Right lobe of liver (tissue), 6 donors: ENCODE results near the gene KCNQ1. TPM values are rescaled to one million over a fixed set of nuclear protein-coding genes. Genes with fewer than 3 reads are reported as not detected.

Experiments used
- ATAC-seq, 4 donors: fragments of 200-7000 bp; cut with Tn5 transposase; one replicate each; pipeline ENCODE4 v1.9.1; 2020; ENCODE audit warnings: mild to moderate bottlenecking in 4 of 4, moderate library complexity in 4 of 4
- DNase-seq, 3 donors: peaks; one replicate each; pipeline ENCODE4 v3.0.0-alpha.2; 2020
- H3K27ac ChIP-seq, 3 donors: fragments of 200-600 bp; one replicate each; pipeline ENCODE4 v1.8.0; 2022
- H3K27me3 ChIP-seq, 2 donors: fragments of 200-600 bp; one replicate each; pipeline ENCODE4 v1.8.0; 2022
- H3K36me3 ChIP-seq, 4 donors: fragments of 200-600 bp; sonication (generic) in 1 of 4; one replicate each; pipeline versions ENCODE4 v1.5.1 to v1.8.0; 2017 to 2022; ENCODE audit warnings: control low read depth in 1 of 4
- H3K4me1 ChIP-seq, 4 donors: fragments of 200-600 bp; sonication (generic) in 1 of 4; one replicate each; pipeline versions ENCODE4 v1.5.1 to v1.8.0; 2017 to 2022; ENCODE audit warnings: control low read depth in 1 of 4
- H3K4me3 ChIP-seq, 3 donors: fragments of 200-600 bp; one replicate each; pipeline ENCODE4 v1.8.0; 2022
- H3K9me3 ChIP-seq, 4 donors: fragments of 200-600 bp; sonication (generic) in 1 of 4; one replicate each; pipeline versions ENCODE4 v1.5.1 to v1.8.0; 2017 to 2022; ENCODE audit warnings: control low read depth in 1 of 4
- CTCF ChIP-seq, 4 donors: fragments of 200-600 bp in 3 of 4; fragments of 450-650 bp in 1 of 4; IDR thresholded peaks; one replicate each; pipeline versions ENCODE4 v1.5.1 to v1.8.0; 2016 to 2022; ENCODE audit warnings: antibody characterized with exemption in 4 of 4, mild to moderate bottlenecking in 2 of 4
- POLR2A ChIP-seq: fragments of 450-650 bp; IDR thresholded peaks from one replicate; pipeline ENCODE4 v1.6.1; 2017; ENCODE audit warnings: antibody characterized with exemption, mild to moderate bottlenecking
- WGBS: methylation state at CpG from one replicate; pipeline ENCODE4 v1.1.6; 2018; ENCODE audit warnings: low coverage, low lambda C conversion rate; ENCODE audit not compliant: insufficient coverage; ENCODE audit errors: missing lambda C conversion rate; 5-methylcytosine and 5-hydroxymethylcytosine counted together
- intact Hi-C, 2 donors: fragments of 100-400 bp; cut with DNase I; formaldehyde crosslinking; loops; one replicate each; pipeline versions ENCODE4 v1.11.2 to v1.14.1; 2022
- total RNA-seq, 6 experiments: library from RNA; depleted of rRNA in 2 of 6; stranded (reverse); fragments of >200 nt in 2 of 6; fragmentation: NEBNext Ultra II Directional in 3 of 6; extraction: Animal tissue kit (Norgen Biotek cat#: 25700) in 3 of 6; gene quantifications; one replicate each; pipeline versions ENCODE4 v1.1.0 to v1.2.4, GENCODE V29; 2016 to 2023
- donor health status: DM: no; HTN: yes; CAD: no.
- donor health status: DM: no; HTN: no; CAD: no.
- donor health status: DM: no; HTN: no; CAD: no.
- donor health status: DM: no; HTN: yes; CAD: no.
- donor health status: DM: no; HTN: yes; CAD: no.

Gene KCNQ1
- total RNA-seq, 6 experiments from 2014 or later: 0.61 to 2.4 (median 1.8) TPM

- no peaks in the 10 kb centered on the region for H3K4me1 ChIP-seq
- no peaks in the 10 kb centered on the region for H3K36me3 ChIP-seq
- H3K4me3 ChIP-seq: no peak overlapping the region
- H3K9me3 ChIP-seq: peaks cover 0 to 4% (median 0%) of the 10 kb centered on the region in 4 donors
- no peak for DNase-seq
- no peak for ATAC-seq
- 80% methylated on average over 2 of the region's 19 CpGs for WGBS
- no peak for TF ChIP-seq POLR2A
- TF ChIP-seq CTCF (IDR thresholded peaks at IDR 0.05): no peak
- intact Hi-C loops: no loop called here
- H3K27me3 ChIP-seq: no peaks in the 10 kb centered on the region
- H3K27ac ChIP-seq: no peak overlapping the region
Measured at GRCh38 chr11:2662430-2663299, 217.9 kb downstream of the KCNQ1 start.

GRCh38 chr11:2663506-2663905, 218.7 kb downstream of the KCNQ1 start:
- DNase-seq (no peak), ATAC-seq (no peak)
- no peaks in the 10 kb centered on the region for H3K4me1 ChIP-seq
- no peak overlapping the region for H3K4me3 ChIP-seq
- intact Hi-C loops: no loop called here
- H3K36me3 ChIP-seq: no peaks in the 10 kb centered on the region
- WGBS: no CpG with 5 or more reads among the region's 2 CpGs
- H3K9me3 ChIP-seq: peaks cover 0 to 4% (median 0%) of the 10 kb centered on the region in 4 donors
- H3K27me3 ChIP-seq: no peaks in the 10 kb centered on the region
- TF ChIP-seq CTCF (IDR thresholded peaks at IDR 0.05) (no peak), POLR2A (no peak)
- no peak overlapping the region for H3K27ac ChIP-seq

- Histone ChIP-seq H3K9me3 (peaks cover 0 to 3% (median 0%) of the 10 kb centered on the region in 4 donors), H3K4me1 (no peaks in the 10 kb centered on the region), H3K27me3 (no peaks in the 10 kb centered on the region), H3K27ac (no peak overlapping the region), H3K36me3 (no peaks in the 10 kb centered on the region), H3K4me3 (no peak overlapping the region)
- no peak for ATAC-seq
- no peak for DNase-seq
- TF ChIP-seq CTCF (IDR thresholded peaks at IDR 0.05) (no peak), POLR2A (no peak)
- intact Hi-C loops: no loop called here
Measured at GRCh38 chr11:2663915-2664314, 219.1 kb downstream of the KCNQ1 start.

- ATAC-seq (no peak), DNase-seq (no peak)
- Histone ChIP-seq H3K36me3 (no peaks in the 10 kb centered on the region), H3K4me3 (no peak overlapping the region), H3K9me3 (no peaks in the 10 kb centered on the region), H3K27me3 (no peaks in the 10 kb centered on the region), H3K27ac (no peak overlapping the region), H3K4me1 (no peaks in the 10 kb centered on the region)
- WGBS: 0% methylated on average over 1 of the region's 9 CpGs
- intact Hi-C loops: no loop called here
- no peak for TF ChIP-seq POLR2A
- TF ChIP-seq CTCF (IDR thresholded peaks at IDR 0.05): no peak
Measured at GRCh38 chr11:2664376-2664775, 219.6 kb downstream of the KCNQ1 start.
